Caki2 (cell line): ENCODE data around the gene MTA1. TPM values are rescaled to one million over a fixed set of nuclear protein-coding genes. Genes with fewer than 3 reads are reported as not detected.

Source experiments
- DNase-seq: peaks from one replicate; pipeline ENCODE4 v3.0.0-alpha.2; 2015; ENCODE audit warnings: low read depth
- in situ Hi-C: cut with HindIII; loops from 2 replicates; pipeline ENCODE4 v1.10.0; 2016; ENCODE audit warnings: low sequenced_read_pairs, low pct_unique_long_range_greater_than_20kb, mixed read lengths
- total RNA-seq: library from RNA; depleted of rRNA; stranded (reverse); fragments of >200 nt; shearing (Covaris generic); gene quantifications from 2 replicates; pipeline ENCODE4 v1.2.3, GENCODE V29; 2014; ENCODE audit warnings: low replicate concordance

Gene MTA1
- total RNA-seq, 1 experiment from 2014 or later, result 18.9 TPM

- in situ Hi-C loops, result no loop called here
- peak; percentile 8 for DNase-seq
These were observed 20.7 kb upstream of the MTA1 start for GRCh38 chr14:105398726-105399465.

- in situ Hi-C loops, result no loop called here
- no peak for DNase-seq
These were observed 20.2 kb upstream of the MTA1 start for GRCh38 chr14:105399466-105399775.

GRCh38 chr14:105400016-105400415, 19.6 kb upstream of the MTA1 start:
- in situ Hi-C loops, result no loop called here
- DNase-seq, result no peak

- in situ Hi-C loops, result no loop called here
These were observed 17.9 kb upstream of the MTA1 start for GRCh38 chr14:105401699-105402098.

GRCh38 chr14:105408592-105408991, 11.0 kb upstream of the MTA1 start:
- in situ Hi-C loops, result no loop called here

More at GRCh38 chr14:105401699-105402098, 17.9 kb upstream of the MTA1 start:
- DNase-seq, result no peak

GRCh38 chr14:105409364-105409763, 10.3 kb upstream of the MTA1 start:
- in situ Hi-C loops, result no loop called here
- no peak for DNase-seq

More at GRCh38 chr14:105408592-105408991, 11.0 kb upstream of the MTA1 start:
- DNase-seq, result no peak

GRCh38 chr14:105410642-105411016, 9.0 kb upstream of the MTA1 start:
- DNase-seq, result no peak
- in situ Hi-C loops, result no loop called here

GRCh38 chr14:105411017-105411941, 8.3 kb upstream of the MTA1 start:
- peak; percentile 58 for DNase-seq
- in situ Hi-C loops, result no loop called here

- DNase-seq, result no peak
- in situ Hi-C loops, result no loop called here
These were observed 7.4 kb upstream of the MTA1 start for GRCh38 chr14:105411985-105412770.

GRCh38 chr14:105412771-105413543, 6.7 kb upstream of the MTA1 start:
- DNase-seq, result no peak
- in situ Hi-C loops, result no loop called here

- in situ Hi-C loops, result no loop called here
- no peak for DNase-seq
These were observed 6.1 kb upstream of the MTA1 start for GRCh38 chr14:105413544-105413886.

- peak; percentile 31 for DNase-seq
- in situ Hi-C loops, result no loop called here
These were observed 4.9 kb upstream of the MTA1 start for GRCh38 chr14:105414456-105415371.

- no peak for DNase-seq
- in situ Hi-C loops, result no loop called here
These were observed 3.9 kb upstream of the MTA1 start for GRCh38 chr14:105415481-105416428.

- in situ Hi-C loops, result no loop called here
- DNase-seq, result no peak
These were observed 3.0 kb upstream of the MTA1 start for GRCh38 chr14:105416671-105417070.

GRCh38 chr14:105417690-105418121, 1.9 kb upstream of the MTA1 start:
- no peak for DNase-seq
- in situ Hi-C loops, result no loop called here
